Transverse colon (tissue), 4 donors: Measurements from ENCODE around the gene CHAD. TPM values are rescaled to one million over a fixed set of nuclear protein-coding genes. Genes with fewer than 3 reads are reported as not detected.

ENCODE experiments used
- DNase-seq: peaks from one replicate; pipeline ENCODE4 v3.0.0-alpha.2; 2019
- H3K27ac ChIP-seq, 4 donors: fragments of 200-600 bp; sonication (generic); 2 replicates each; pipeline ENCODE4 v1.5.1; 2016 to 2018; ENCODE audit warnings: inconsistent platforms in 4 of 4
- H3K27me3 ChIP-seq: fragments of 200-600 bp; sonication (generic); 2 replicates; pipeline ENCODE4 v1.5.1; 2017; ENCODE audit warnings: inconsistent platforms
- H3K36me3 ChIP-seq, 4 donors: fragments of 200-600 bp; sonication (generic); 2 replicates each; pipeline ENCODE4 v1.5.1; 2017 to 2019; ENCODE audit warnings: inconsistent platforms in 4 of 4
- H3K4me1 ChIP-seq, 4 donors: fragments of 200-600 bp; sonication (generic); 2 replicates each; pipeline ENCODE4 v1.5.1; 2017 to 2020; ENCODE audit warnings: inconsistent platforms in 4 of 4
- H3K4me3 ChIP-seq, 4 donors: fragments of 200-600 bp; sonication (generic); 1 replicate in 1 of 4; 2 replicates in 3 of 4; pipeline versions ENCODE4 v1.5.1 to v1.6.1; 2017 to 2019; ENCODE audit warnings: inconsistent platforms in 4 of 4
- H3K9me3 ChIP-seq, 2 donors: fragments of 200-600 bp; sonication (generic); 2 replicates each; pipeline ENCODE4 v1.5.1; 2017 to 2019; ENCODE audit warnings: inconsistent platforms in 2 of 2
- EP300 ChIP-seq: sonication (generic); formaldehyde crosslinking; IDR thresholded peaks from one replicate; pipeline ENCODE4 v1.6.1; 2017; ENCODE audit warnings: antibody characterized with exemption, low read depth
- POLR2A ChIP-seq: fragments of 450-650 bp; IDR thresholded peaks from one replicate; pipeline ENCODE4 v1.6.1; 2016; ENCODE audit warnings: antibody characterized with exemption, mild to moderate bottlenecking, moderate library complexity
- POLR2AphosphoS5 ChIP-seq, 3 donors: sonication (generic); formaldehyde crosslinking; IDR thresholded peaks; one replicate each; pipeline ENCODE4 v1.6.1; 2016; ENCODE audit warnings: antibody characterized with exemption in 3 of 3
- WGBS, 2 donors: methylation state at CpG; one replicate each; pipeline ENCODE4 v1.1.5; 2018; ENCODE audit warnings: low coverage in 1 of 2; 5-methylcytosine and 5-hydroxymethylcytosine counted together
- in situ Hi-C, 4 donors: fragments of 200-750 bp; cut with MboI; loops; one replicate each; pipeline versions ENCODE4 v1.15.0 to v1.15.1; 2017; ENCODE audit warnings: low sequenced_read_pairs in 3 of 4, low pct_ligation_motif_present in 1 of 4, low pct_unique_long_range_greater_than_20kb in 1 of 4
- intact Hi-C: fragments of 100-400 bp; cut with DNase I; formaldehyde crosslinking; loops from one replicate; pipeline ENCODE4 v1.15.1; 2023; ENCODE audit warnings: low total_unique reads
- total RNA-seq, 4 donors: library from RNA; depleted of rRNA; stranded (reverse); fragments of >200 nt; gene quantifications; one replicate each; pipeline ENCODE4 v1.1.0, GENCODE V29; 2016
- TF ChIP-seq, protein P1 (sequence below), 5 experiments: fragments of 200-600 bp in 3 of 5; fragments of 450-650 bp in 2 of 5; sonication (generic) in 3 of 5; IDR thresholded peaks; 1 replicate in 2 of 5; 2 replicates in 3 of 5; pipeline ENCODE4 v1.5.1; 2016 to 2017; ENCODE audit warnings: antibody characterized with exemption in 5 of 5, inconsistent platforms in 3 of 5, mild to moderate bottlenecking in 2 of 5, moderate library complexity in 1 of 5

The CHAD gene
- total RNA-seq, 4 donors from 2014 or later = 9.6 to 59.8 (median 19.7) TPM

DNA sequence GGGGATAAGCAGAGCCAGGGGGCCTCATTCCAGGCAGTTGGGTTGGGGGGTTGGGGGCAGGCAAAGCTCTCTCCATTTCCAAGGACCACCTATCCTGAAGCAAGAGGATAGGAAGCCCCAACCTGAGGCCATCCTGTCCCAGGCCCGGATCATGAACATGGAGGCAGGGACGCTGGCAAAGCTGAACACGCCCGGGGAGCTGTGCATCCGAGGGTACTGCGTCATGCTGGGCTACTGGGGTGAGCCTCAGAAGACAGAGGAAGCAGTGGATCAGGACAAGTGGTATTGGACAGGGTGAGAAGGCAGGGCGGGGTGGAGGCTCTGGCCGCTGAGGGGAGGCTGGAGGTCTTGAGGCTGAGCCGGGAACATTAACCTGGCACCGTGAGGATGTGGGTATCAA is 3.6 kb upstream of the CHAD start:
- H3K4me3 ChIP-seq = no peak overlapping the region
- H3K4me1 ChIP-seq = peaks cover 20 to 49% (median 40%) of the 10 kb centered on the region in 4 donors
- H3K36me3 ChIP-seq = no peaks in the 10 kb centered on the region
- in situ Hi-C loops (no loop called here), intact Hi-C loops (no loop called here)
- TF ChIP-seq POLR2A = no peak
- peaks cover 17% of the 10 kb centered on the region for H3K27me3 ChIP-seq
- DNase-seq = no peak
- 96 to 100% methylated on average over 2 to 10 of the region's 10 CpGs for WGBS, 2 donors
- no peak overlapping the region for H3K27ac ChIP-seq
- no peaks in the 10 kb centered on the region for H3K9me3 ChIP-seq

DNA sequence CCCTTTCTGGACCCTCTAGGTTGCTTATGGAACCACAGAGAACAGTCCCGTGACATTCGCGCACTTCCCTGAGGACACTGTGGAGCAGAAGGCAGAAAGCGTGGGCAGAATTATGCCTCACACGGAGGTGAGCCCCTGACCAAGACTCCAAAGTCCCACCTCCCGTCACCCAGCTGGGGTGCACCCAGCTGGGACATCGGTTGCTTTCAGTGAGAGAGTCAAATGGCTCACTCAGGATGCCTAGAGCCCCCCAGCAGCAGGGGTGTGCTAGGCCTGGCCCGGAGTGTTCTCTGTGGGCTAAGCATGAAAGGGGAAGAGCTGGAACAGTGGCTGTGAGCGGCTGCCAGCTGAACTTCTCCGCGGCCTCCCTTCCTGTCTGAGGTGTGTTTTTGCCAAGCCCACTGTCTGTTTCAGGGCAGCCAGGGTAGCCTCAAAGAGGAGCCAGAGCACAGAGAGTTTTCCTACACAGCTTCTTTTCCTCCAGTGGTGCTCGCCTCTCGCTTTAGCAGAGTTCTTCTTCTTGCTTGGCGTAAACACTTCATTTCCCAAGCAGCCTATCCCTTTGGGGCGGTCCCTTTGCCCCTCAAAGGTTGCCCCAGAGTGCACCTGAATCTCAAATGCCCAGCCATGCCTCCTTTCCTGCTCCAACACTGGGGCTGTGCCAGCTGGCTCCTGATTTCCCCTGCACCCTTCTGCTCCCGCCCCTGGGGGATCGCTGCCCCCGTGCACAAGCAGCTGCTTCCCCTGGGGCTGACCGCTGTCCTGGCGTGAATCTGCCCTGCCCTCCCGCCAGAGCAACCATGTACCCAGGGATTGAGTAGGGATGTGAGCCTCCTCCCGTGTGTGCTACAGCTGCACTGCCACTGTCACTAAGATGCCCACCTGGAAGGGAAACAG is 2.6 kb upstream of the CHAD start:
- Histone ChIP-seq H3K4me1 (peaks cover 27 to 55% (median 44%) of the 10 kb centered on the region in 4 donors), H3K27ac (peak overlapping the region; percentile 39 to 73 (median 65)), H3K27me3 (peaks cover 17% of the 10 kb centered on the region), H3K9me3 (no peaks in the 10 kb centered on the region), H3K4me3 (no peak overlapping the region), H3K36me3 (no peaks in the 10 kb centered on the region)
- intact Hi-C loops (no loop called here), in situ Hi-C loops (no loop called here)
- DNase-seq = no peak
- 86 to 100% methylated on average over 2 to 21 of the region's 22 CpGs for WGBS, 2 donors
- TF ChIP-seq POLR2A (no peak), EP300 (no peak), POLR2AphosphoS5 (IDR thresholded peaks at IDR 0.05) (no peak)
- TF ChIP-seq, protein P1, sequence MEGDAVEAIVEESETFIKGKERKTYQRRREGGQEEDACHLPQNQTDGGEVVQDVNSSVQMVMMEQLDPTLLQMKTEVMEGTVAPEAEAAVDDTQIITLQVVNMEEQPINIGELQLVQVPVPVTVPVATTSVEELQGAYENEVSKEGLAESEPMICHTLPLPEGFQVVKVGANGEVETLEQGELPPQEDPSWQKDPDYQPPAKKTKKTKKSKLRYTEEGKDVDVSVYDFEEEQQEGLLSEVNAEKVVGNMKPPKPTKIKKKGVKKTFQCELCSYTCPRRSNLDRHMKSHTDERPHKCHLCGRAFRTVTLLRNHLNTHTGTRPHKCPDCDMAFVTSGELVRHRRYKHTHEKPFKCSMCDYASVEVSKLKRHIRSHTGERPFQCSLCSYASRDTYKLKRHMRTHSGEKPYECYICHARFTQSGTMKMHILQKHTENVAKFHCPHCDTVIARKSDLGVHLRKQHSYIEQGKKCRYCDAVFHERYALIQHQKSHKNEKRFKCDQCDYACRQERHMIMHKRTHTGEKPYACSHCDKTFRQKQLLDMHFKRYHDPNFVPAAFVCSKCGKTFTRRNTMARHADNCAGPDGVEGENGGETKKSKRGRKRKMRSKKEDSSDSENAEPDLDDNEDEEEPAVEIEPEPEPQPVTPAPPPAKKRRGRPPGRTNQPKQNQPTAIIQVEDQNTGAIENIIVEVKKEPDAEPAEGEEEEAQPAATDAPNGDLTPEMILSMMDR (IDR thresholded peaks at IDR 0.05) = no peak

DNA sequence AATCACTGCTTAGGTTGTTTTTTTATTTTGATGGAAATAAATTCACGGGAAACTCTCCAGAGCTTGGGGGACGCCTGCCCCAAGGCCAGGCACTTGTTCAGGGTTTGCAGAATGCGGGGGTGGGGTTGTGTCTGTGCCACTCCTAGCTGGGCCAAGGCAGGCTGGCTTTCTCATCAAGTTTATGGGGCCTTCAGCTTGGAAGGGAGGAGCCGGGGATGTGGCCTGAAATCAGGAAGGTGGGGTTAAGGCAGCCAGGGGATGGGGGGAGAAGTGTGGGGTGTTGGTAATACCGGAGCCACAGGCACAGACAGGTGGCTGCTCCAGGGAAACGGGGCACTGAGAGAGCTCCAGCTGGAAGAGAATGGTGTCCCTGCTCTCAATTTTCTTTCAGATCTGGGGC is 1.7 kb upstream of the CHAD start:
- Histone ChIP-seq H3K9me3 (no peaks in the 10 kb centered on the region), H3K36me3 (no peaks in the 10 kb centered on the region), H3K4me1 (peaks cover 27 to 54% (median 43%) of the 10 kb centered on the region in 4 donors), H3K4me3 (no peak overlapping the region), H3K27ac (peak overlapping the region; percentile 64 to 73 (median 70)), H3K27me3 (peaks cover 17% of the 10 kb centered on the region)
- TF ChIP-seq EP300 (no peak), POLR2AphosphoS5 (IDR thresholded peaks at IDR 0.05) (peak in 1 of 3 donors; percentile 25), POLR2A (no peak)
- TF ChIP-seq, protein P1 (IDR thresholded peaks at IDR 0.05) = no peak
- intact Hi-C loops = no loop called here
- WGBS, 2 donors = 47% methylated on average over 6 of the region's 6 CpGs; no CpG with 5 or more reads in 1 of the 2 donors
- in situ Hi-C loops = no loop called here
- peak; percentile 83 for DNase-seq

DNA sequence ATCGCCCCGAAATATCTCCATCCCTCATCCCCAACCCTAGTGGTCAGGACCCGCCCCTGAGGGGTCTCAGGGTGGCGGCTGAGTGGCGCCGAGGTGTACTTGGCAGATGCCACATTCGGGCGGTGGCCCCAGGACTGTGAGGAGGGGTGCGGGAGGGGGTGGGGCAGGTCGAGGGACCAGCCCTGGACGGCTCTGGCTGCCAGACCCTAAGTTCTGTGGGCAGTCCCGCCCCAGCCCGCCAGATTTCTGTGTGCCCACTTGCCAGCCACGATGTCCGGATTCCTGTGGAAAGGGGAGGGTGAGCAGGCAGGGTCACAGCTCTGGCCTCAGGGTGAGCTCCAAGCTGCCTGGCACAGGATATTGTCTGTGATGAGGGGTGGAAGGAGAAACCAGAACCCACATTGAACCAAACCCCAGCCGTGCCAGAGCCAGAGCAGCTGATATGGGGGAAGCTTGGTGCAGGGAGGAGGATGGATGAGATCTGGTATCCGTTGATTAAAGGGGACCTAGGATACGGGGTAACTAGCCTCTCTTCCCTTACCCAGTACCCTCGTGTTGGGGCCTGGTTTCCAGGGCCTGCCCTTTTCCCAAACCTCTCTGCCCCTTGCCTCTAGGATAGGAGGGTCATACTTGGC is 1.1 kb upstream of the CHAD start:
- Histone ChIP-seq H3K4me1 (peaks cover 27 to 49% (median 43%) of the 10 kb centered on the region in 4 donors), H3K36me3 (no peaks in the 10 kb centered on the region), H3K9me3 (no peaks in the 10 kb centered on the region), H3K27ac (peak overlapping the region; percentile 64 to 73 (median 70)), H3K4me3 (no peak overlapping the region), H3K27me3 (peaks cover 17% of the 10 kb centered on the region)
- DNase-seq = no peak
- 60 to 66% methylated on average over 1 to 19 of the region's 19 CpGs for WGBS, 2 donors
- TF ChIP-seq EP300 = no peak
- no peak for TF ChIP-seq POLR2AphosphoS5 (IDR thresholded peaks at IDR 0.05)
- TF ChIP-seq, protein P1 (IDR thresholded peaks at IDR 0.05) = no peak
- TF ChIP-seq POLR2A = no peak
- in situ Hi-C loops (no loop called here), intact Hi-C loops (no loop called here)
